Sciatic nerve (tissue), 2 donors: ENCODE measurements around the gene TMEM240. TPM values are rescaled to one million over a fixed set of nuclear protein-coding genes. Genes with fewer than 3 reads are reported as not detected.
"Not testable (repeated sequence)": the region's sequence is repeated elsewhere in the genome, so short reads cannot be mapped to it uniquely, and the experiment has no call there.

Source experiments
- ATAC-seq: fragments of 200-7000 bp; cut with Tn5 transposase; one replicate; pipeline ENCODE4 v1.9.1; 2020; ENCODE audit warnings: mild to moderate bottlenecking, moderate library complexity
- DNase-seq: peaks from one replicate; pipeline ENCODE4 v3.0.0-alpha.2; 2020; ENCODE audit warnings: low spot score
- intact Hi-C: fragments of 100-400 bp; cut with DNase I; formaldehyde crosslinking; loops from one replicate; pipeline ENCODE4 v1.14.2; 2022
- total RNA-seq: library from RNA; stranded (reverse); fragmentation: NEBNext Ultra II Directional; extraction: Animal tissue kit (Norgen Biotek cat#: 25700); gene quantifications from one replicate; pipeline ENCODE4 v1.2.1, GENCODE V29; 2021
- donor health status: DM: no; HTN: no; CAD: no.
- donor health status: DM: no; HTN: no; CAD: no.

The TMEM240 gene
- total RNA-seq, 1 donor from 2014 or later, result 7.1 TPM

DNA sequence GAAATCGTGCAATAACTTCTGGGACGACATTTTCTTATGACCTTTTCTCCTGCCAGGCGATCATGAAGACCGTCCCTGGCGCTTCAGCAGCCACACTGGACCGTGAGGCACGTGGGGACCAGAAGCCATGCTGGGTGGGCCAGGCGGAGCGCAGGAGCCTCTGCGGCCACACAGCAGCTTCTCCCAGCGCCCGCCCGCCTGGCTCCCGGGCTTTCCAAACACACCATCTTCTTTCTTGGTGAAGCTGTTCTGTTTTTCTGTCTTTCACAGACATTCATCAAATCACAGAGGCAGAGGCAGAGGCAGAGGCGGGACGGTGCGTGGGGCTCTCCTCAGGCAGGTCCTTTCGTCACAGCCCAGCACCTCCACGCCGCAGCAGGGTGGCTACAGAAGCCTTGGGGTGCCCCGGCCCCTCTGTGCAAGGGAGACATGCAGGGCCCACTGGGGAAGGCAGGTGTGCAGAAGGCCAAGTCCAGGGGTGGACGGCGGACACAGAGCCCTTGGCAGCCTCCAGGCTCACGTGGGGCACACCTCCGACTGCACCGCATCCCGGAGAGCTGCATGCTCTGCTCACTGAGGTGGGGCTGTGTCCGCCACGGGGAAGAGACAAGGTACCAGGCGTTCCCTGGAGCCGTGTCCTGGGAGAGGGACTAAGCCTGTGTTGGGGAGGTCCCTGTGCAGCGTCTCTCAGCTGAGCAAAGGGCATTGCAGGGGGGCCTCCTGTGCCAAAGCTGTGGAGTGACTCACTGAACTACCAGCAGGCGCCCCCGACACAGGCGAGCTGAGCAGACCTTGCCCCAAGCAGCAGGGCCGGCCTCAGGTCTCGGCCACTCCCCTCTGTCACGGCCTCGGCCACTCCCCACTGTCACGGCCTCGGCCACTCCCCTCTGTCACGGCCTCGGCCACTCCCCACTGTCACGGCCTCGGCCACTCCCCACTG, 2.6 kb upstream of the TMEM240 start:
- intact Hi-C loops, result no loop called here
- DNase-seq (no peak), ATAC-seq (no peak)

DNA sequence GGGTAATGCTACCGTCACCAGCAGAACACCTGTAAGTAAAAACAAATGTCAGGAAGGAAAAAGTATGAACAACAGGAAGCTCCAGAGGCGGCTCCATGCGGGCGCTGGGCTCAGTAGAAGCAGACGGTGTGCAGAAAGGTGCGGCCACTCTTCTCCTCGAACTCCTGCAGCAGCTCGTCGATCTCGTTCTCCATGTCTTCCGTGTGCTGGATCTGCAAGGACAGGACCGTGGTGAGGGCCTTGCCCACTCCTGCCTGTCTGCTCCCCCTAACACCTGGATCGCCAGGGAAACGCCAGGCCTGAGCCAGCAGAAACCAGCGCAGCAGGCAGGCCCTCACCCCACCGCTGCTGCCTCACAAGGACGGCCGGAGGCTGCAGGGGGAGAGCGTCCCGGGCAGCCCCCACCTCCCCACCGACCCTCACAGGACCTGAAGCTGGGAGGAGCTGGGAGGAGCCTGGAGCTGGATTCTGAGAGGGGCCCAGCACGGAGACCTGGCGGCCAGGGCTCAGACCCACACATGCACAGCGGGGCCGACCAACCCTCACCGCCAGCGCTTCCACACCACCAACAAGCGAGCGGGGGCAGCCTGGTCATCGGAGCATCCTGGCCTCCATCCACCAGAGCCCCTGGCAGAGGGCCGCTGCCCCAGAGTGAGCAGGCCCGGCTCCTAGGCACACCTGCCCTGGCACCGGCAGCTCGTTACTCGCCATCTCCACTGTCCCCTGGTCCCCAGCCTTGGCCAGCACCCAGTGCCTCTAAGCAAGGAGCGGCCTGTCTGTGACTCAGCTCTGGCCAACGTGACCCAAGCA, 1.7 kb upstream of the TMEM240 start:
- ATAC-seq, result no peak
- intact Hi-C loops, result no loop called here
- DNase-seq, result no peak

DNA sequence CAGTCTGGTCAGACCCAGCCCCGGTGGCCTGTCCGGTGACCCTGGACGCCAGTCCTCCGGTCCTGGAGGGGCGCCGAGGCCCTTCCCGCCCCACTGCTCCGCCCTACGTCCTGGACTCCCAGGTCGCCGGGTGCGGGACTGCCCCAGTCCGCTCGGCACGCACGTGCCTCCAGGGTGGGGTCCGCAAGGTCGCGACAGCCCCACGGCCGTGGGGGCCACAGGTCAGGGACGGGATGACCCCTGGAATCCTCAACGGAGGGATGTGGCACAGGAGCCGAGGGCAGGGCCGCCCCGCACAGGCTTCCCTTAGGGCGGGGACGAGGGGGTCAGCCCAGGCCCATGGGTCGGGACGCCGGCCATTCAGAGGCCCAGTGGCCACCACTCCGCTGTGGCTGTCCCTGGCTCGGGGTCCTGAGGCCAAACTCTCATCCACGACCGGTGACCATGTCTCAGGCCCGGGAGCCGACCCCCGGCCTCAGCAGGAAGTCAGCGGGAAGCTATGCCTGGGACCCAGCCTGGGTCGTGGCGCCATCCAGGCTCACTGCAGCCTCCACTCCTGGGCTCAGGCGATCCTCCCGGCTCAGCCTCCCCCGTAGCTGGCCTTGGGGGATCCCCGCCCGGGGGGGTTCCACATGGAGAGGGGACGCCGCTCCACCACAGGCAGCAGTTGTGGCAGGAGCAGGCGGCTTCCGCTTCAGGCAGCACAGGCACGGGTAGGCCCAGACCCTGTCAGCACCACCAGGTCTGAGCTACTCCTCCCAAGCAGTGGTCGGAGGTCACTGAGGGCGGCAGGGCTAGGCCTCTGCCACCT, 599 bp upstream of the TMEM240 start:
- intact Hi-C loops, result no loop called here
- no peak for DNase-seq
- peak; percentile 38 for ATAC-seq

DNA sequence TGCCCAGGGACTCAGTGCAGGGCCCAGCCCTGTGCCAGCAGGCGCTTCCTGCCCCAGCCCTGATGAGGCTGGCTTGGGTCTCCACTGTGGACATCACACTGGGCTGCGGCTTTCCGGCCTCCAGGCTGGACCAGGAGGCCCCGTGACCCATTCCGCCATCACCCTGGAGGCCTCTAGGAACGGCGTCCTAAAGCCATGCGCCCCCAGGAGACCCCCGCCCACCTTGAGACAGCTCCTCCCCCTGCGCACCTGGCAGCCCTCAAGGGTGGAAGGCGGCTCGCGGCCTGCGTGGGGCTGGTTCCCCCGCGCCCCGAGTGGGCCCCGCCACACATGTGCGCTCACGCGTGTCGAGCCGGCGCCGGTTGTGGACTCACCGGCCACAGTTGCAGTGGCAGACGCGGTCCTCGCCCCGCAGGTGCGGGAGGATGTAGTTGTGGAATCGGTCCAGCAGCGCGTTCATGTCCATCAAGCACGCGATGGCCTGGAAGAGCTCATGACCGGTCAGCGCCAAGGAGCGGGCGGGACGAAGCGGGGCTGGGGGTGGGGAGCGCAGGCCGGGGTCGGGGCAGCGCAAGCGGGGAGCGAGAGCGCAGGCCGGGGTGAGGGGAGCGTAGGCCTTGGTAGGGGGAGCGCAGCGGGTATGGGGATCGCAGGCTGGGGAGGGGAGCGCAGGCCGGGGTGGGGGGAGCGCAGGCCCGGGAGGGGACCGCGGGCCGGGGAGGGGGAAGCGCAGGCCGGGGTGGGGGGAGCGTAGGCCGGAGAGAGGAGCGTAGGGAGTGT, 924 bp downstream of the TMEM240 start:
- peak; percentile 26 for ATAC-seq
- intact Hi-C loops, result no loop called here
- no peak for DNase-seq

DNA sequence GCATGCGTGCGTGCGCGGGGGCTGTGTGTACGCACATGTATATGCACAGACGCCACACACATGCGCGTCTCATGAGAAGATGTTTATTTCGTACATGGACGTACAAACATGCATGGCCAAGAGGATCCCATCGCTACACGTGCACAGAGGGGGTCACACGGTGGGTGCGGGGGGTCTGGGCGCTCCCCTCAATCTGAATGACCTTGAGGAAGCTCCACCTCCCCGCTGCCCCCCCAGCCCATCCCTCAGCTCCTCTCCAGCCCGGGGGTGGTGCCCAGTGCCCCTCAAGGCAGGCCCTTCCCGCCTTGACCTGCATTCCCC, 1.5 kb downstream of the TMEM240 start:
- DNase-seq, result no peak
- no peak for ATAC-seq
- intact Hi-C loops, result no loop called here

DNA sequence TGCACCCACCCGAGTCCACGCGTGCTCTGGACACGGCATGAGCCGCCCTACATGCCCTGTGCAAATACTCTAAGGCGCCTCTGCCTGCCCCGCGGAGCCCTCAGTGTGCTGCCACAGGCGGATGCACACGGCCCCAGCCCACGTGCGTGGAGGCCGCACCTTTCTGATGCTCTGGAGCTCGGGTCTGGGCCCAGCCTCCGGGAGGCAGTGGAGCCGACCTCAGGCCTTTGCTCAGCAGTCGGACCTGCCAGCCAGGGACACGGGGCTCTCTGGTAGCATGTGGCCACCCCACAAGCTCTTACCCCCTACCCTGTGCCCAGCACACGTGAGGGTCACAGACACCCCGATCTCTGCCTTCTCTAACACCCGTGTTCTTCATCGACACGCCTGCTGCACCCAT, 2.1 kb downstream of the TMEM240 start:
- intact Hi-C loops, result no loop called here
- no peak for ATAC-seq

DNA sequence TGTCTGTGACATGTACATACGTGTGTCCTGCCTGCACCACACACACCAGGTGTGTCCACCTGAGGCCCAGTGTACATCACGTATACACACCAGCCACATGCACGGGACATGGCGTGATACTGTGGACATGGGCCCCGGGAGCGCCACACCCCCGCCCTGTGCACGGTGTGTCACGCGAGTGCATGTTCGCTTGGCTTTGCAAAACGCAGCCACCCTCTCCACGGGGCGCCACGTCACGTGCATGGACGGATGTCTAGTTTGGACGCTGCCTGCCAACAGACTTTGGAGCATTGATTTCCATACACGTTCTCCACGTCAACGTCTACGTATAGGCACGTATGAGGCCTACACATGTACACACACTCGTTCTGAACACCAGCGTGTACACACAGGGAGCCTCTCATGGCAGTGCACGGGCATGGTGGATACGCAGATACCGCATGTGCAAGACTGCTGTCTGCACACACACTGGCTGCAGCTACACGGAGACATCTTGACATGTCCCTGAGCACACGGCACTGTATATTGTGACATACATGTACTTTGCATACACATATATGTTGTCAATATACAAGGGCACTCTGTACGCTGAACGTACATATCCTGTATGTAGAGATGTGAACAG, 2.7 kb downstream of the TMEM240 start:
- intact Hi-C loops, result no loop called here
- DNase-seq (no peak), ATAC-seq (no peak)

More for the DNA sequence above, 2.1 kb downstream of the TMEM240 start:
- DNase-seq, result no peak

DNA sequence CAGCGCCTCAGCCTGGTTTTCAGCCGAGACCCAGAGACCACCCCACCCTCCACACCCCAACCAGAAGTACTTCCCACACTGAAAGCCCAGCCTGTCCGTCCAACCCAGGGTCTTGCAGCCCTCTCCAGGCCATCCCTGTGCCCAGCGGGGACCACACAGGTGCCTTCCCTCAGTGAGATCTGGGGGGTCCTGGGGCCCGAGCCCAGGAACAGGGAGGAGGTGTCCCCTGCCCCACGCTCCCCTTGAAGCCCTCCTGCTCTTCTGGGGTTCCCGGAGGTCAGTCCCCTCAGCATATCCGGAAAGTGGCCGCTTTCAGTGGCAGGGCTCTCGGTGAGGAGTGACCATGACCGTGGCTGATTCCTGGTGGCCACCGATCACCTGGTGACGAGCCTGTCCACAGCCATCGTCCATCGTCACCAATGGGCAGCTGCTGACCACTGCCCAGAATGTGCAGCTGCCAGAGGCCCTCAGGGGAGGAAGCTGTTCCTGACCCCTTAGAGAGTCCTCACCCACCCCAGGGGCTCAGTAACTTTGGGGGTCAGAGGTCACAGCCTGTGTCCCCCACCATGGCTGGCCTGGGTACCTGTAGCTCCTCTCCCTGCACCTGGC, 3.4 kb downstream of the TMEM240 start:
- ATAC-seq, result no peak
- intact Hi-C loops, result no loop called here
- no peak for DNase-seq

DNA sequence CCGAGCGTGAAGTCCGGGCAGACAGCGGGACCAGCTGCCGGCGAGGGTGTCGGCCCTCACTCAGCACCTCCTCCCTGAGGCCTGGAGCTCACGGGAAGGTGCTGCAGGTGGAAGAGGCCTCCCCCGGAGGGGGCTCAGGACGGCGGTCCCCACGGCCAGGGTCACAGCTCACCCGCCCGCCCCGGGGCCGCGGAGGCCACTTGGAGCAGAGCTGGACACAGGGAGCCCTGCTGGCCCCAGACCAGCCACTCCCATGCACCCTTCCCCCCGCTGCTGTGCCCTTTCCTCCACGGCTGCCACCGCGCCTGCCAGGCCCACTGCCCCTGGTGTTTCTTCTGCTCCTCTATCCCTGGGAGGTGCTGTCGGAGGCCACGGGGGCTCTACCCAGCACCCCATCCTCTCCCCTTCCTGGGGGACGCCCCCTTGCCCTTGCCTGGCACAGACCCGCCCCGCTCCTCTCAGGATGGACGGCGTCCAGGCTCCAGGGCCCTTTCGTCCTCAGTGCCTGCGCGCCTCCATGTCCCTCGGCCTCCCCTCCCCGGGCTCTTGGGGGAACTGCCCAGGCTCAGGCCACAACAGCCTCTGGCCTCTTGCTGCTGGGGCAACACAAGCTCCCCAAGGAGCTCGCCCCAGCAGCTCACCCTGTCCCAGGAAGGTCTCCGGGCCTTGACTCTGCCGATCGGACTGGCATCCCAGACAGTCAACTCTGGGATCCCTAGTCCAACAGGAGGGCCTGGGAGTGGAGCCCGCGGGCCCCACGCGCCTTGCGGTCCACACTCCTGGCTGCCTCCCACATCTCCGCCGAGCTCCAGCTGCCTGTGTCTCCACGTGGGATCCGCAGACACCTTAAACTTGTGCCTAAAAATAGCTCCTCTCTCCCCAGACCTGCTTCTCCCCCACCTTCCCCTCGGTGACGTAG, 4.1 kb downstream of the TMEM240 start:
- intact Hi-C loops, result no loop called here
- ATAC-seq (no peak), DNase-seq (no peak)

DNA sequence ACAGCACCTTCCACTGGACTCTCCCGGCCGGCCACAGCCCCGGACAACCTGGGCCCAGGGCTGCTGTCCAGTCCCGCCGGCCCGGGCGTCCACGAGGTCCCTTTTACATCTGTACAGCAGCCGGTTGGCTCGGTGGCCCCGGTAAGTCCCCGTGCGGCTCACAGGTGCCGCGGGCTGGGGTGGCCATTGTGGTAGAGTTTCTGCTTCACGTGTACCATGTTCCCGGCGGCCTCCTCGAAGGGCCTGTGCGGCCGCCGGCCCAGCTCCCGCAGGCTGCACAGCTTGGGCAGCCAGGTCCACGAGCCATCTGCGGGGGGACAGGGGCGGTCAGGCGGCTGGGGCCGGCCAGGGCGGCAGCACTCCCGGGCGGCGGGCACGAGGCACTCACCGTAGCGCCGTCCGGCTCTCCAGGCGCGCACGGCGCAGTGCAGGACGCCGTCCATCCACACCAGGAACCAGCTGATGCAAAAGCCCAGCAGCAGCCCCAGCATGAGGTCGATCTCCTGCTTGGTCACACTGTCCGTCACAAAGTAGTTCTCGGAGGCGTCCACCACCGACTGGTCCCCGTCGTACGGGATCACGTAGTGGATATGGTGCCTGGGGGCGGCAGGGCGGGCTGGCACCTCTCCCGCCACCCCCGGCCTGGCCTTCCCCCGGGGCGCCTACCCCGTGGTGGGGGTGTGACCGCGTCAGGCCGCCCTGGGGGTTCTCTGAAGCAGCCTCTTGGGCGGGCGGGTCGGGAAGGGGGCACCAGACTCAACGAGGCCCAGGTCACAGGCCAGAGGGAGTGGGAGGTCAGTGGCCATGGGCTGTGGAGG, 5.0 kb downstream of the TMEM240 start:
- intact Hi-C loops, result no loop called here
- no peak for ATAC-seq
- DNase-seq, result no peak

DNA sequence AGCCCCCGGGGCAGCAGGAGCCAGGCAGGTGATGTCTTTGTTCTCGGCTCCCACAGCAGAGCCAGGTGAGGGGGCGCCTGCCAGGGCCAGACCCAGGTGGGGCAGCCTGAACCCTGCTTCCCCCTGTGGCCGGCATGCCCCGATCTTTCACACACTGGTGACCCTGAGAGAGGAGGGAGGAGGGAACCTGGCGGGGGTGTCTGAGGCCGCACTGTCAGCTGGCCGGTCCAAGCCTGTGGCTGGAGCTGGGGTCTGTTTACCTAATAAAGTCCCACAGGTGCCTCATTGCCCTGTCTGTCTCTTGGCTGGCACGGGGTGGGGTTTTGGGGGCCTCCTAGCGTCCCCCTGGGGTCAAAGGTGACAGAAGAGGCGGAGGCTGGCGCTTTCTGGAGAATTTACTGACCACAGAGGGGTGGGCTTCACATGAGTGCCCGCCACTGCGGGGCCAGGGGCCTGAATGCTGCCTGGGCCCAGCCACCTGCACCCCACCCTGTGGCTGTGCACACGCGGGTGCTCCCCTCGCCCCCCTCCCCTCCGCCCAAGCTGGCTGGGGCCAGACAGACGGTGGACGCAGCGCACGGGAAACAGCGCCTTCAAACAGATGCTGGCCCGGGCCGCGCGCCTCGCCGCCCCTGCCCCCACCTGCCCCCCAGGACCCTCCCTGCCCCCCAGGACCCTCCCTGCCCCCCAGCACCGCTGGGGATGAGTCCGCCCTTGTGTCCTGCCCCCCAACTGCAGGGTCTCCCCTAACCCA, 5.8 kb downstream of the TMEM240 start:
- DNase-seq (no peak), ATAC-seq (no peak)
- intact Hi-C loops, result no loop called here

DNA sequence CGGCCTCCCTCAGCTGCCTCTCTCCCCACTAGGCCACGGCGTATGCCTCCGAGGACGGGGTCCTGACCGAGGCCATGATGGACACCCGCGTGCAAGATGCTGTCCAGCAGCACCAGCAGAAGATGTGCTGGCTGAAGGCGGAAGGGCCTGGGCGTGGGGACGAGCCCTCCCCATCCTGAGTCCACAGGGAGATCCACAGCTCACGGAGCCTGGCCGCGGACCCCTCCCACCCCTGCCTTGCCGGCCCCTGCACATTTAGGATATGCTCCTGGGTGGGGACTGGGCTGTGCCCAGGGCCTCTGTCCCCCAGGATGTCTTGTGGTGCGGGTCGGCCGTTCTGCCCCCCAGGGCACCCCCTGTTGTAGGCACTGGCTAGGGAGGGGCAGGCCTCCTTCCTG, 6.5 kb downstream of the TMEM240 start:
- DNase-seq, ATAC-seq, intact Hi-C loops: not testable (repeated sequence)

DNA sequence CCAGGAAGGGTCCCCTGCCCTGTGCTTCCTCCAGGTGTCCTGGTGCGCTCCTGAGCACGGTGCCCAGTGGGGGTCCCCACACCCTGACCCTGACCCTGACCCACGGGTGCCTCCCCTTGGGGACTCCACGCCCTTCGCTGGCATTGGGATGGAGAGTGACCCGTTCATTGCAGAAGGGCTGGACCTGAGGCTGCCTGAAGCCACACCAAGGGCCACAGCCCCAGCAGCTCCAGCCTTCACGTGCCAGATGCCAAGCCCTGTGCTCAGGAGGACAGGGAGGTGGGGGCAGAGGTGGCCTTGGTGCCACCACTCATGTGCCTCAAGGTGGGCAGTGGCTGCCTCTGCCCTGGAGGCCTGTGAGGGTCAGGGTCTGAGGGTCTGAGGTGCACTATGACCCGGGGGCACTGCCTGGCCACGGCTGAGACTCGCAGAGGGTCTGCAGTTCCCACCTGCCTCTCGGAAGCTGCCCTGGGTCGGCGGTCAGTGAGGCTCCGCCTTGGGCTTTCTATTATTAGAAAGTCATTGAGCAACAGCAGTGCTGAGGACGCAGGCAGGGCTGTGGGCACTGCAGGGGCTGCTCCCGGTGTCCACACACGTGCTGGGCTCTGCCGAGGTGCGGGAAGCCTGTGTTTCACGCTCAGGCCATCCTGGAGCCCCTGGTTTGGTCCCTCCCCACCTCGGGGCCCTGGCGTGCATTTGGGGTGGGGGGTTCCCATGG, 7.1 kb downstream of the TMEM240 start:
- peak; percentile 7 for ATAC-seq
- intact Hi-C loops, DNase-seq: not testable (repeated sequence)

DNA sequence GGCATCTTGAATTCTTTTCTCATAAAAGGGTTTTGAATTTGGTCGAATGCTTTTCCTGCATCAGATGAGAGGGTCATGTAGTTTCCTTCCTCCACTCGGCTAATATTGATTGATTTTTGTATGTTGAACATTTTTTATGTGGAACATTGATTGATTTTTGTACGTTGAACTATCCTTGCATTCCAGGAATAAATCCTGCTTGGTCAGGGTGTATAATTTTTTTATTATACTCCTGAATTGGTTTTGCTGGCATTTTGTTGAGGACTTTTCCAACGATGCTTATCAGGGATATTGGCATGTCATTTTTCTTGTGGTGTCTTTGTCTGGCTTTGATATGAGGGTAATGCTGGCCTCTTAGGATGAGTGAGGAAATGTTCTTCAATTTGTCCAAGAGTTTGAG, 8.5 kb downstream of the TMEM240 start:
- ATAC-seq (no peak), DNase-seq (no peak)
- intact Hi-C loops, result no loop called here

DNA sequence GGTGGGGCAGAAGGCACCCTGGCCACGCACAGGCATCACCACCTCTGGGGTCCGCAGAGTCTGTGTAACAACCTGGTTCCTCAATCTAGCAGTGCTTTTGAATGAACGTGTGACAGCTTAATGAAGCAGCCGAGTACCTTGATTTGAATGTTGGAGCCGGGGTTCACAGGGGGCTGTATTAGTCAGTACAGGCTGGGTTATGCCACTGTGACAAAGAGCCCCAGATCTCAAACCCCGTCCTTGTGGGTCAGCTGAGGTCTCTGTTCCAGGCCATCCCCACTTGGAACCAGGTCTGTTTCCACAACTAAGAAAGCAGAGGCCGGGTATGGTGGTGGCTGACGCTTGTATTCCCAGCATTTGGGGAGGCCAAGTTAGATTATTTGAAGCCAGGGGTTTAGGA, 10.5 kb downstream of the TMEM240 start:
- ATAC-seq (no peak), DNase-seq (no peak)
- intact Hi-C loops, result no loop called here
